Measurements from ENCODE around the gene NPHP4.

NPHP4 gene

GRCh38 chr1:5990913-5991312 is 1.3 kb downstream of the NPHP4 start:
- peak overlapping the region; percentile 30 to 85 (median 72) for H3K27ac Mint-ChIP-seq
- peak overlapping the region; percentile 89 to 98 (median 98) for H3K4me3 Mint-ChIP-seq
- H3K4me1 Mint-ChIP-seq: peaks cover 17% of the 10 kb centered on the region
- H3K9me3 Mint-ChIP-seq: no peaks in the 10 kb centered on the region
- peaks cover 23% of the 10 kb centered on the region for H3K27me3 Mint-ChIP-seq (ENCODE audit: low read depth)
- H3K36me3 Mint-ChIP-seq (ENCODE audit: low read depth): no peaks in the 10 kb centered on the region
- TF ChIP-seq CTCF (IDR thresholded peaks at IDR 0.05; ENCODE audit: unreplicated experiment in 3 of 3): no peak

GRCh38 chr1:5989731-5990271 is 2.4 kb downstream of the NPHP4 start:
- Mint-ChIP-seq H3K4me1 (peaks cover 17% of the 10 kb centered on the region), H3K4me3 (peak overlapping the region in 2 of 3 experiments; percentile 89 to 98), H3K36me3 (ENCODE audit: low read depth) (no peaks in the 10 kb centered on the region), H3K9me3 (no peaks in the 10 kb centered on the region), H3K27ac (no peak overlapping the region), H3K27me3 (ENCODE audit: low read depth) (peaks cover 23% of the 10 kb centered on the region)
- TF ChIP-seq CTCF (IDR thresholded peaks at IDR 0.05; ENCODE audit: unreplicated experiment in 3 of 3): no peak

- H3K27me3 Mint-ChIP-seq (ENCODE audit: low read depth): peaks cover 23% of the 10 kb centered on the region
- no peak for TF ChIP-seq CTCF (IDR thresholded peaks at IDR 0.05; ENCODE audit: unreplicated experiment in 3 of 3)
- H3K4me3 Mint-ChIP-seq: peak overlapping the region in 2 of 3 experiments; percentile 30 to 32
- H3K9me3 Mint-ChIP-seq: no peaks in the 10 kb centered on the region
- H3K36me3 Mint-ChIP-seq (ENCODE audit: low read depth): no peaks in the 10 kb centered on the region
- no peak overlapping the region for H3K27ac Mint-ChIP-seq
- peaks cover 17% of the 10 kb centered on the region for H3K4me1 Mint-ChIP-seq
Observed at GRCh38 chr1:5989286-5989605, 3.0 kb downstream of the NPHP4 start.

GRCh38 chr1:5988596-5989285 is 3.5 kb downstream of the NPHP4 start:
- TF ChIP-seq CTCF (IDR thresholded peaks at IDR 0.05; ENCODE audit: unreplicated experiment in 3 of 3): no peak
- H3K27ac Mint-ChIP-seq: no peak overlapping the region
- H3K4me1 Mint-ChIP-seq: peaks cover 15% of the 10 kb centered on the region
- H3K27me3 Mint-ChIP-seq (ENCODE audit: low read depth): peaks cover 18% of the 10 kb centered on the region
- H3K4me3 Mint-ChIP-seq: peak overlapping the region; percentile 6 to 59 (median 32)
- H3K9me3 Mint-ChIP-seq: no peaks in the 10 kb centered on the region
- H3K36me3 Mint-ChIP-seq (ENCODE audit: low read depth): no peaks in the 10 kb centered on the region

- no peaks in the 10 kb centered on the region for H3K9me3 Mint-ChIP-seq
- H3K27ac Mint-ChIP-seq: no peak overlapping the region
- H3K4me1 Mint-ChIP-seq: peaks cover 9% of the 10 kb centered on the region
- no peak overlapping the region for H3K4me3 Mint-ChIP-seq
- TF ChIP-seq CTCF (IDR thresholded peaks at IDR 0.05; ENCODE audit: unreplicated experiment in 3 of 3): no peak
- H3K27me3 Mint-ChIP-seq (ENCODE audit: low read depth): peaks cover 4% of the 10 kb centered on the region
- no peaks in the 10 kb centered on the region for H3K36me3 Mint-ChIP-seq (ENCODE audit: low read depth)
Observed at GRCh38 chr1:5986018-5986417, 6.2 kb downstream of the NPHP4 start.

GRCh38 chr1:5985250-5985649 is 7.0 kb downstream of the NPHP4 start:
- Mint-ChIP-seq H3K36me3 (ENCODE audit: low read depth) (no peaks in the 10 kb centered on the region), H3K4me1 (peaks cover 7% of the 10 kb centered on the region), H3K4me3 (no peak overlapping the region), H3K27me3 (ENCODE audit: low read depth) (no peaks in the 10 kb centered on the region), H3K9me3 (no peaks in the 10 kb centered on the region), H3K27ac (no peak overlapping the region)
- no peak for TF ChIP-seq CTCF (IDR thresholded peaks at IDR 0.05; ENCODE audit: unreplicated experiment in 3 of 3)

Measured in nephron (organoid).